ENCODE data around the gene GPHN. TPM values are rescaled to one million over a fixed set of nuclear protein-coding genes. Genes with fewer than 3 reads are reported as not detected.

Gene GPHN
- total and polyA plus RNA-seq, 2 experiments from 2014 or later, result 15.1 to 20.1 TPM

- no peaks in the 10 kb centered on the region for H3K36me3 ChIP-seq
- TF ChIP-seq CTCF (IDR thresholded peaks at IDR 0.05; ENCODE audit: low read depth, low read length), result no peak
- peaks cover 3% of the 10 kb centered on the region for H3K4me1 ChIP-seq (ENCODE audit: low read depth)
- no peak overlapping the region for H3K4me3 ChIP-seq
- H3K27ac ChIP-seq, result no peak overlapping the region
- H3K9me3 ChIP-seq (ENCODE audit: low read depth), result no peaks in the 10 kb centered on the region
- no peaks in the 10 kb centered on the region for H3K27me3 ChIP-seq
- DNase-seq (ENCODE audit: low read depth in 1 of 2, low spot score in 1 of 2), result no peak
These were observed 720.5 kb downstream of the GPHN start for GRCh38 chr14:67228325-67228984.

Other genes with a start within 250 kb of the GPHN start
- not detected in 2 replicates for gene CCDC196, start 21.8 kb upstream of the GPHN start, total RNA-seq
- 0.13 TPM in 1 of 2 replicates, not detected in the other for gene CCDC196, start 21.8 kb upstream of the GPHN start, polyA plus RNA-seq

All from cardiac muscle cell (in vitro differentiated cells and primary cell).